Lower lobe of right lung (tissue), 2 donors: ENCODE measurements around the gene IPCEF1. TPM values are rescaled to one million over a fixed set of nuclear protein-coding genes. Genes with fewer than 3 reads are reported as not detected.

ENCODE experiments used
- ATAC-seq, 2 donors: fragments of 200-7000 bp; cut with Tn5 transposase; one replicate each; pipeline ENCODE4 v1.9.1; 2020 to 2022; ENCODE audit warnings: mild to moderate bottlenecking in 2 of 2, moderate library complexity in 2 of 2
- DNase-seq: peaks from one replicate; pipeline ENCODE4 v3.0.0-alpha.2; 2020
- H3K27ac ChIP-seq: fragments of 200-600 bp; one replicate; pipeline ENCODE4 v1.8.0; 2022
- H3K27me3 ChIP-seq: fragments of 200-600 bp; one replicate; pipeline ENCODE4 v1.8.0; 2022; ENCODE audit warnings: low read depth
- H3K36me3 ChIP-seq: fragments of 200-600 bp; one replicate; pipeline ENCODE4 v1.8.0; 2022; ENCODE audit warnings: mild to moderate bottlenecking
- H3K4me1 ChIP-seq: fragments of 200-600 bp; one replicate; pipeline ENCODE4 v1.8.0; 2022
- H3K4me3 ChIP-seq: fragments of 200-600 bp; one replicate; pipeline ENCODE4 v1.8.0; 2022; ENCODE audit warnings: mild to moderate bottlenecking
- H3K9me3 ChIP-seq: fragments of 200-600 bp; one replicate; pipeline ENCODE4 v1.8.0; 2022
- CTCF ChIP-seq: fragments of 200-600 bp; IDR thresholded peaks from one replicate; pipeline ENCODE4 v1.8.0; 2022; ENCODE audit warnings: antibody characterized with exemption, mild to moderate bottlenecking
- intact Hi-C: fragments of 100-400 bp; cut with DNase I; formaldehyde crosslinking; loops from one replicate; pipeline ENCODE4 v1.11.0; 2022
- total RNA-seq: library from RNA; stranded (reverse); fragmentation: NEBNext Ultra II Directional; extraction: Animal tissue kit (Norgen Biotek cat#: 25700); gene quantifications from one replicate; pipeline ENCODE4 v1.2.1, GENCODE V29; 2021
- donor health status: DM: no; HTN: yes; CAD: no; lungs with severe emphysema.

Gene IPCEF1
- total RNA-seq, 1 donor from 2014 or later: 7.9 TPM

GRCh38 chr6:154292855-154293519, 63.6 kb downstream of the IPCEF1 start:
- Histone ChIP-seq H3K27ac (no peak overlapping the region), H3K4me3 (no peak overlapping the region), H3K36me3 (no peaks in the 10 kb centered on the region), H3K27me3 (no peaks in the 10 kb centered on the region), H3K9me3 (no peaks in the 10 kb centered on the region), H3K4me1 (peaks cover 13% of the 10 kb centered on the region)
- peak in 1 of 2 donors; percentile 49 for ATAC-seq
- no peak for TF ChIP-seq CTCF
- DNase-seq: no peak
- intact Hi-C loops: no loop called here

GRCh38 chr6:154292066-154292465, 64.5 kb downstream of the IPCEF1 start:
- no peak overlapping the region for H3K27ac ChIP-seq
- H3K27me3 ChIP-seq: no peaks in the 10 kb centered on the region
- no peaks in the 10 kb centered on the region for H3K36me3 ChIP-seq
- H3K9me3 ChIP-seq: no peaks in the 10 kb centered on the region
- no peak for TF ChIP-seq CTCF
- no peak overlapping the region for H3K4me3 ChIP-seq
- DNase-seq (no peak), ATAC-seq (no peak)
- peaks cover 4% of the 10 kb centered on the region for H3K4me1 ChIP-seq
- intact Hi-C loops: no loop called here

- no peaks in the 10 kb centered on the region for H3K36me3 ChIP-seq
- intact Hi-C loops: no loop called here
- no peaks in the 10 kb centered on the region for H3K9me3 ChIP-seq
- no peak overlapping the region for H3K4me3 ChIP-seq
- H3K27ac ChIP-seq: no peak overlapping the region
- no peak for ATAC-seq
- peaks cover 4% of the 10 kb centered on the region for H3K4me1 ChIP-seq
- DNase-seq: no peak
- H3K27me3 ChIP-seq: no peaks in the 10 kb centered on the region
- no peak for TF ChIP-seq CTCF
Observed at GRCh38 chr6:154289818-154290508, 66.6 kb downstream of the IPCEF1 start.

DNA sequence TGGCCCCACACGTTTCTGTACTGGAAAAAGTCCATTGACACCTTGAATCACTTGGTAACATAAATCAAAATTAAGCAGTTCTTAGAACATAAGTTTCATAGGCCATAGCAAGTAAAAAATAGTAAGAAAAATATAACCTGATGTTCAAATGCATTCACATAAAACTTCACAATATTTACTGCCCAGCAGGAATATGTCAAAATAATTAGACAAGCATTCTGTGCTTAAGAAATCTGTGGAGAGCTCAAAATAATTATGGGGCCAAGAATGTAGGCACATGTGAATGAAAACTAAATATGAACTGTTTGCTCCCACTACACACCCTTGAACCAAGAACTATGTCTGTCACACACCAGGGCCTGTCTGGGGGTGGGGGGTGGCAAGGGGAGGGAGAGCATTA, 70.8 kb downstream of the IPCEF1 start:
- ATAC-seq (no peak), DNase-seq (no peak)
- intact Hi-C loops: no loop called here

GRCh38 chr6:154284313-154284853, 72.2 kb downstream of the IPCEF1 start:
- no peak for TF ChIP-seq CTCF
- Histone ChIP-seq H3K27ac (no peak overlapping the region), H3K27me3 (no peaks in the 10 kb centered on the region), H3K4me1 (no peaks in the 10 kb centered on the region), H3K4me3 (no peak overlapping the region), H3K9me3 (no peaks in the 10 kb centered on the region), H3K36me3 (no peaks in the 10 kb centered on the region)
- ATAC-seq (no peak), DNase-seq (no peak)
- intact Hi-C loops: no loop called here

More for the DNA sequence above, 70.8 kb downstream of the IPCEF1 start:
- Histone ChIP-seq H3K4me1 (no peaks in the 10 kb centered on the region), H3K4me3 (no peak overlapping the region), H3K27ac (no peak overlapping the region), H3K36me3 (no peaks in the 10 kb centered on the region), H3K27me3 (no peaks in the 10 kb centered on the region), H3K9me3 (no peaks in the 10 kb centered on the region)
- no peak for TF ChIP-seq CTCF
